ENCODE results near the gene MPZL3. TPM values are rescaled to one million over a fixed set of nuclear protein-coding genes. Genes with fewer than 3 reads are reported as not detected.

MPZL3 gene
- total RNA-seq, 4 donors from 2014 or later: 17.4 to 44.4 (median 32.4) TPM

DNA sequence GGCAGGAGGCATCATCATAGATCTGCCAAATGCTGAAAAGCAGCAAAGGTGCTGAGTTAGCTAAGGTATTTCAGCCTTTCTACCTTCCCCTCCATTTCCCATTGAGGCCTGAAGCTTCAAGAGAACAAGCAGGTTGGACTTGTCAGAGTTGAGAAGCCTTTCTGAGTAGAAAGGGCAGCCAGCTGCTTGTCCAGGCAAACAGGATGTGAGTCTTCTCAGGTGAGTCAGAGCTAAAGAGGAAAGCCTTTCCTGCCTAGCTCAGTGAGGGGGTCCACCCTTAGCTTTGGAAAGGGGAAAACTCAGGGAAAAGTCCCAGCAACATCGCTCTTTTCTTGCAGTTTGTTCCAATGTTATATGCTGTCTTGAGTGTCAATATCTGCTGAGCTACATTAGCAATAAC, 25.1 kb upstream of the MPZL3 start:
- WGBS, 2 donors: 10 to 31% methylated on average over 1 of the region's 1 CpG
- no peak for TF ChIP-seq CTCF (IDR thresholded peaks at IDR 0.05)
- peak in 1 of 4 donors; percentile 29 for TF ChIP-seq POLR2A (IDR thresholded peaks at IDR 0.05)
- intact Hi-C loops (cut with DNase I): no loop called here
- Histone ChIP-seq H3K9me3 (no peaks in the 10 kb centered on the region), H3K27me3 (peaks cover 0 to 7% (median 0%) of the 10 kb centered on the region in 4 donors), H3K36me3 (no peaks in the 10 kb centered on the region), H3K4me3 (peak overlapping the region in 1 of 4 donors; percentile 1), H3K27ac (peak overlapping the region; percentile 84 to 90 (median 88)), H3K4me1 (peaks cover 20 to 74% (median 38%) of the 10 kb centered on the region in 3 donors)
- no peak for DNase-seq

GRCh38 chr11:118276422-118276821, 24.3 kb upstream of the MPZL3 start:
- TF ChIP-seq CTCF (IDR thresholded peaks at IDR 0.05): no peak
- TF ChIP-seq POLR2A (IDR thresholded peaks at IDR 0.05): no peak
- DNase-seq: no peak
- WGBS, 2 donors: 23 to 25% methylated on average over 1 of the region's 1 CpG
- H3K4me1 ChIP-seq: peaks cover 20 to 72% (median 38%) of the 10 kb centered on the region in 3 donors
- H3K27ac ChIP-seq: peak overlapping the region; percentile 84 to 90 (median 88)
- peak overlapping the region in 1 of 4 donors; percentile 5 for H3K4me3 ChIP-seq
- H3K36me3 ChIP-seq: no peaks in the 10 kb centered on the region
- H3K27me3 ChIP-seq: peaks cover 0 to 7% (median 0%) of the 10 kb centered on the region in 4 donors
- intact Hi-C loops (cut with DNase I): no loop called here
- no peaks in the 10 kb centered on the region for H3K9me3 ChIP-seq

DNA sequence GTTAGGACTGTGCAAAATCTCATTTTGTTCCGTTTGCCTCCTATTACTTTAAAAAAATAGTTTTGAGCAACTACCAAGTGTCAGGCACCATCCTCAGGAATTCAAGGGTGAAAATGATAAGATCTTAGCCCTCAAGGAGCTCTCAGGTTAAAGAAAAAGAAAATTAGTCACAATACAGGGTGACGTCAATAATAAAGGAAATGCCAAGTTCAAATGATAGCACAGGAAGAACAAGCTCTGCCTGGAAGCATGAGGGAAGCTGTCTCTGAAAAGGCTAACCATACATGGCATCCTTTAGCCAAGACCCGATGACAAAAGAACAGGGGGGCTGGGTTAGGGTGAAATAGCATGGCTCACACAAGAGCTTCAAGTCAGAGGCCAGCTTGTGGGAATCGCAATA, 23.0 kb upstream of the MPZL3 start:
- peaks cover 20 to 60% (median 34%) of the 10 kb centered on the region in 3 donors for H3K4me1 ChIP-seq
- peaks cover 0 to 7% (median 0%) of the 10 kb centered on the region in 4 donors for H3K27me3 ChIP-seq

GRCh38 chr11:118274186-118274585, 22.0 kb upstream of the MPZL3 start:
- intact Hi-C loops (cut with DNase I): no loop called here
- 24 to 66% methylated on average over 2 of the region's 2 CpGs for WGBS, 2 donors

More for the DNA sequence above, 23.0 kb upstream of the MPZL3 start:
- intact Hi-C loops (cut with DNase I): no loop called here
- TF ChIP-seq CTCF (IDR thresholded peaks at IDR 0.05) (no peak), POLR2A (IDR thresholded peaks at IDR 0.05) (no peak)
- WGBS, 2 donors: 42 to 45% methylated on average over 4 of the region's 4 CpGs
- Histone ChIP-seq H3K36me3 (no peaks in the 10 kb centered on the region), H3K27ac (peak overlapping the region; percentile 84 to 90 (median 88)), H3K9me3 (no peaks in the 10 kb centered on the region), H3K4me3 (no peak overlapping the region)
- DNase-seq: no peak

GRCh38 chr11:118272001-118272400, 19.8 kb upstream of the MPZL3 start:
- no peak for DNase-seq
- H3K27me3 ChIP-seq: peaks cover 0 to 7% (median 0%) of the 10 kb centered on the region in 4 donors
- H3K4me1 ChIP-seq: peaks cover 20 to 55% (median 27%) of the 10 kb centered on the region in 3 donors
- intact Hi-C loops (cut with DNase I): no loop called here
- H3K36me3 ChIP-seq: no peaks in the 10 kb centered on the region
- no peak overlapping the region for H3K4me3 ChIP-seq
- 59 to 73% methylated on average over 2 of the region's 2 CpGs for WGBS, 2 donors
- TF ChIP-seq CTCF (IDR thresholded peaks at IDR 0.05): no peak
- TF ChIP-seq POLR2A (IDR thresholded peaks at IDR 0.05): no peak
- H3K27ac ChIP-seq: no peak overlapping the region
- no peaks in the 10 kb centered on the region for H3K9me3 ChIP-seq

More at GRCh38 chr11:118274186-118274585, 22.0 kb upstream of the MPZL3 start:
- Histone ChIP-seq H3K4me1 (peaks cover 20 to 56% (median 34%) of the 10 kb centered on the region in 3 donors), H3K9me3 (no peaks in the 10 kb centered on the region), H3K27me3 (peaks cover 0 to 7% (median 0%) of the 10 kb centered on the region in 4 donors), H3K27ac (peak overlapping the region; percentile 73 to 90 (median 88)), H3K4me3 (no peak overlapping the region), H3K36me3 (no peaks in the 10 kb centered on the region)
- DNase-seq: no peak
- no peak for TF ChIP-seq POLR2A (IDR thresholded peaks at IDR 0.05)
- TF ChIP-seq CTCF (IDR thresholded peaks at IDR 0.05): no peak

Measured in esophagus squamous epithelium (tissue), 5 donors.